Measurements from ENCODE around the gene TCP11L2.
"Not testable (repeated sequence)": the region's sequence is repeated elsewhere in the genome, so short reads cannot be mapped to it uniquely, and the experiment has no call there.

Gene TCP11L2

DNA sequence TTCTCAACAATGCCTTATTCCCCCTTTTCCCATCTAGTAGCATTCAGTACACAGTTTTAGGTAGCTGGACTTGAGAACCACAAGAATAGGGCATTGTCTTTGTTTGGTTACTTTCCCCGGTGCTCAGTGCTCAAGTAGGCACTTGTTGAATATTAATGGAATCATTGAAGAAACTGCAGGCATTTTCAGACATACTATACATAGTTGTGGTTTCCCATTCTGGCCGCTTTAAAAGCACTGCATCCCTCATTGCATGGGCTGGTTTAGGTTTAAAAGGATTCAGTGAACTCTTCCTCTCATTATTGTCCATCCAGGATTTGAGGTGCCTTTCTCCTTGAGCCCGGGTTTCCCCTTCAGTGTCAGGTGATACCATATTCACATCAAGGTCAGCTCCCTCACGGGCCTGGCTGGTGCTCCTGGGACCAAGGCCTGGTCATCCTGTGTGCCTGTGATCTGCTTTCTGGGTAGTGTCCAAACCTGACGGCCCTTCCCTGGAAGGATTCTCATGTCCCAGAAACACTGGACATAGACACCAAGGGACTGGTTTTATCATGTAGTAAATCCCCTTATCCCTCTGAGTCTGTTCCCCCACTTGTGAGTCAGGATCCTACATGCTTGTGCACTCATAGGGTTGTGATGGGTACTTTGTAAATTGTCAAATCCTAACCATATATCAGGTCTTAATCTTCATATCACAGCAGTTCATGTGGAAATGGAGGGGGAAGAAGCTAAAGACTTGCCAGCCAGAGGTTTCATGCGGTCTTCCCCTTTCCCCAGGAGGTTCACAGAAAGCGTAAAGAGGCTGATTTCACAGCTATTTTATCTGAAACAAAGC, 7.4 kb downstream of the TCP11L2 start:
- no peak overlapping the region for H3K4me3 ChIP-seq (ENCODE audit: low read depth, low read length)
- TF ChIP-seq CTCF (IDR thresholded peaks at IDR 0.05; ENCODE audit: insufficient read depth, low read depth, low read length, missing control alignments), result no peak
- no peak for DNase-seq (ENCODE audit: low read depth)

DNA sequence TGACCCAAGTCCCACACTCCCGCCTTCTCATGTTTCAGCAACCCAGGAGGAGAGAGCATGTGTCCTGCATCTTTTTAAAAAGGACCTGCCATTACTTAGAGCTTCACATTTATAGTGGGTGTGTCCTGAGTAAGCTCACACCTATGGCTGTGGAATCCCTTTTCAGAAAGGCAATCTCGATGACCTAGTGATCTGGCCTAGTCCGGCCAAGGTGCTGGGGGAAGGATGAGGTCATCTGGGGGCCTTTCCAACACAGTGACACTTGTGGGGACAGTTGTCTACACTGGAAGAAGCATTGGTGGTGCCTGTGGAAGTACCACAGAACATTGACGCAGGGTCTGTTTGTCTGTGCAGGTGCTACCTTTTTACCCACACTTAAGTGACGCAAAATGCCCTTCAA, 8.2 kb downstream of the TCP11L2 start:
- no peak for TF ChIP-seq CTCF (IDR thresholded peaks at IDR 0.05; ENCODE audit: insufficient read depth, low read depth, low read length, missing control alignments)
- H3K4me3 ChIP-seq (ENCODE audit: low read depth, low read length), result no peak overlapping the region
- DNase-seq (ENCODE audit: low read depth), result no peak

DNA sequence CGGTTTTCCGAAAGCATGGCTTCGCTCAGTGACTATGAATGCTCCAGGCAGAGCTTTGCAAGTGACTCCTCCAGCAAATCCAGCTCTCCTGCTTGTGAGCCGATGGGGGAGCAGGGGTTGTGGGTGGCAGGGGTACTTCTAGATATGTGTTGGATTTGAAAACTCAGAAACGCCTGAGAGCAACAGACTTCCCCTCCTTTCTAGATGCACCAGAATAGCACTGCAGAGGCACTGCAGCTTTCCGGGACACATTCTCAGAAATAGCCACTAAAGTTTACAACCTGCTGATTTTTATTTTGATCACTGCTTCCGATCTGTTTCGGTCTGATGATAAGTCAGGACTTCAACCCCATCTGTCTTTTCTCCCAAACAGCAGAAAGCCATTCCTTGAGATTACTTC, 8.6 kb downstream of the TCP11L2 start:
- no peak for DNase-seq (ENCODE audit: low read depth)
- no peak for TF ChIP-seq CTCF (IDR thresholded peaks at IDR 0.05; ENCODE audit: insufficient read depth, low read depth, low read length, missing control alignments)
- H3K4me3 ChIP-seq (ENCODE audit: low read depth, low read length), result no peak overlapping the region

DNA sequence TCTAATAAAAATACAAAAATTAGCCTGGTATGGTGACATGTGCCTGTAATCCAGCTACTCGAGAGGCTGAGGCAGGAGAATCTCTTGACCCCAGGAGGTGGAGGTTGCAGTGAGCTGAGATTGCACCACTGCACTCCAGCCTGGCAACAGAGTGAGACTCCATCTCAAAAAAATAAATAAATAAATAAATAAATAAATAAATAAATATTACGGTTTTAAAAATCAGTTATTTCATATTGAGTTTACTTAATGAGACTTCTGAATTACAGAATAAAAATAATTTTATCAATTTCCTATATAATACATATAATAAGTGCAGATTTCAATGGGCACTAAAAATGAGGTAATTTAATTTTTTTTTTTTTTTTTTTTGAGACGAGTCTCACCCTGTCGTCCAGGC, 10.9 kb downstream of the TCP11L2 start:
- not testable (repeated sequence) for DNase-seq (ENCODE audit: low read depth); H3K4me3 ChIP-seq (ENCODE audit: low read depth, low read length)

- no peak overlapping the region for H3K4me3 ChIP-seq (ENCODE audit: low read depth, low read length)
- no peak for TF ChIP-seq CTCF (IDR thresholded peaks at IDR 0.05; ENCODE audit: insufficient read depth, low read depth, low read length, missing control alignments)
- DNase-seq (ENCODE audit: low read depth), result no peak
Measured at GRCh38 chr12:106315523-106315922, 13.0 kb downstream of the TCP11L2 start.

- TF ChIP-seq CTCF (IDR thresholded peaks at IDR 0.05; ENCODE audit: insufficient read depth, low read depth, low read length, missing control alignments), result no peak
- no peak for DNase-seq (ENCODE audit: low read depth)
- H3K4me3 ChIP-seq (ENCODE audit: low read depth, low read length), result no peak overlapping the region
Measured at GRCh38 chr12:106317406-106318082, 15.0 kb downstream of the TCP11L2 start.

DNA sequence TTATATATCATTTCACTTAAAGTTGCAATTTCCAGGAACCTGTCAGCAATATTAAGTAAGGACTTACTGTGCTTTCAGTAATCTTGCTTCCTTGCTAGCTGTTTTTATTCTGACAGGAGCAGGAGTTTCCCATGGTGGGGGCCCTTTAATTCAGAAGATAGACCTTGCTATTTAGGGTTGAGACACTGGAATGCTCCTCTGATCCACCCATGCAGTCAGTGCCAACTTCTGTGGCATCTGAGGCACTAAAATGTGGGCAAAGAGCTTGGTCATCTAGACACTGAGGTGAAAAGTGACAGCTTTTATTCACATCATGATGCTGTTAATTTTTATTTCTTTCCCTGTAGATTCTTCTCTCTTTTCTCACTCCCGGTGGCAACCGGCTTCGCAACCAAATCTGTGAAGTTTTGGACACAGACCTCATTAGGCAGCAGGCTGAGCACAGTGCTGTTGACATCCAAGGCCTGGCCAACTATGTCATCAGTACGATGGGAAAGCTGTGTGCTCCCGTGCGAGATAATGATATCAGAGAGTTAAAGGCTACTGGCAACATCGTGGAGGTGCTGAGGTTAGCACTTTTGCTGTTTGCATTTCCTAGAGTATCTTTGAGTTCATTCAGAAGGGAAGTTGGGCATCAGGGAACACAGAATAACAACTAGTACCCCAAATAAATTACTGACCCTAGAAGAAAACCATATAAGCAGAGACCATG, 18.8 kb downstream of the TCP11L2 start:
- no peak overlapping the region for H3K4me3 ChIP-seq (ENCODE audit: low read depth, low read length)
- no peak for TF ChIP-seq CTCF (IDR thresholded peaks at IDR 0.05; ENCODE audit: insufficient read depth, low read depth, low read length, missing control alignments)
- no peak for DNase-seq (ENCODE audit: low read depth)
